M059J (cell line): Measurements from ENCODE around the gene CACNA1G. TPM values are rescaled to one million over a fixed set of nuclear protein-coding genes. Genes with fewer than 3 reads are reported as not detected.

Experiments
- DNase-seq: peaks from one replicate; pipeline ENCODE4 v3.0.0-alpha.2; 2012; ENCODE audit warnings: low read depth
- total RNA-seq: library from RNA; depleted of rRNA; stranded (reverse); fragments of >200 nt; shearing (Covaris generic); gene quantifications from 2 replicates; pipeline ENCODE4 v1.2.3, GENCODE V29; 2014; rRNA removed

Gene CACNA1G
- total RNA-seq, 1 experiment from 2014 or later, result 0.15 TPM

GRCh38 chr17:50667259-50668024 lies 106.9 kb downstream of the CACNA1G start:
- DNase-seq, result no peak

GRCh38 chr17:50668025-50668837 lies 107.7 kb downstream of the CACNA1G start:
- DNase-seq, result peak; percentile 68

GRCh38 chr17:50668838-50669581 lies 108.5 kb downstream of the CACNA1G start:
- DNase-seq, result no peak

GRCh38 chr17:50672071-50672470 lies 111.6 kb downstream of the CACNA1G start:
- DNase-seq, result no peak

- peak; percentile 89 for DNase-seq
Measured at GRCh38 chr17:50672831-50673551, 112.5 kb downstream of the CACNA1G start.

GRCh38 chr17:50675190-50675589 lies 114.7 kb downstream of the CACNA1G start:
- no peak for DNase-seq

- DNase-seq, result no peak
Measured at GRCh38 chr17:50675627-50676026, 115.1 kb downstream of the CACNA1G start.

GRCh38 chr17:50676065-50676975 lies 115.8 kb downstream of the CACNA1G start:
- no peak for DNase-seq

Other genes starting within 250 kb of the CACNA1G start
- gene XYLT2, start 214.6 kb upstream of the CACNA1G start, total RNA-seq, result 17.8 and 37.4 TPM in 2 replicates
- 89.9 and 119 TPM in 2 replicates for gene MRPL27, start 187.5 kb upstream of the CACNA1G start, total RNA-seq
- 6.1 and 9.6 TPM in 2 replicates for gene EME1, start 187.5 kb upstream of the CACNA1G start, total RNA-seq
- 213 and 250 TPM in 2 replicates for gene LRRC59, start 163.2 kb upstream of the CACNA1G start, total RNA-seq
- 23.4 and 29.1 TPM in 2 replicates for gene ACSF2, start 134.5 kb upstream of the CACNA1G start, total RNA-seq
- gene CHAD, start 91.8 kb upstream of the CACNA1G start, total RNA-seq, result not detected in 2 replicates
- gene RSAD1, start 81.9 kb upstream of the CACNA1G start, total RNA-seq, result 9.8 and 14.1 TPM in 2 replicates
- gene MYCBPAP, start 52.3 kb upstream of the CACNA1G start, total RNA-seq, result 0.12 TPM in 1 of 2 replicates, not detected in the other
- gene EPN3, start 28.0 kb upstream of the CACNA1G start, total RNA-seq, result 0.74 TPM in 1 of 2 replicates, not detected in the other
- gene SPATA20, start 13.5 kb upstream of the CACNA1G start, total RNA-seq, result 23.1 and 60.5 TPM in 2 replicates
- gene ABCC3, start 74.2 kb downstream of the CACNA1G start, total RNA-seq, result 9.3 and 13.3 TPM in 2 replicates
- 28.8 and 41.2 TPM in 2 replicates for gene ANKRD40, start 147.2 kb downstream of the CACNA1G start, total RNA-seq
- gene LUC7L3, start 158.9 kb downstream of the CACNA1G start, total RNA-seq, result 8.0 and 24.0 TPM in 2 replicates
- gene ANKRD40CL, start 206.8 kb downstream of the CACNA1G start, total RNA-seq, result not detected in 2 replicates